Right lobe of liver (tissue), 6 donors: ENCODE measurements around the gene JUP. TPM values are rescaled to one million over a fixed set of nuclear protein-coding genes. Genes with fewer than 3 reads are reported as not detected.

ENCODE experiments used
- ATAC-seq, 4 donors: fragments of 200-7000 bp; cut with Tn5 transposase; one replicate each; pipeline ENCODE4 v1.9.1; 2020; ENCODE audit warnings: mild to moderate bottlenecking in 4 of 4, moderate library complexity in 4 of 4
- DNase-seq, 3 donors: peaks; one replicate each; pipeline ENCODE4 v3.0.0-alpha.2; 2020
- H3K27ac ChIP-seq, 3 donors: fragments of 200-600 bp; one replicate each; pipeline ENCODE4 v1.8.0; 2022
- H3K27me3 ChIP-seq, 2 donors: fragments of 200-600 bp; one replicate each; pipeline ENCODE4 v1.8.0; 2022
- H3K36me3 ChIP-seq, 4 donors: fragments of 200-600 bp; sonication (generic) in 1 of 4; one replicate each; pipeline versions ENCODE4 v1.5.1 to v1.8.0; 2017 to 2022; ENCODE audit warnings: control low read depth in 1 of 4
- H3K4me1 ChIP-seq, 4 donors: fragments of 200-600 bp; sonication (generic) in 1 of 4; one replicate each; pipeline versions ENCODE4 v1.5.1 to v1.8.0; 2017 to 2022; ENCODE audit warnings: control low read depth in 1 of 4
- H3K4me3 ChIP-seq, 3 donors: fragments of 200-600 bp; one replicate each; pipeline ENCODE4 v1.8.0; 2022
- H3K9me3 ChIP-seq, 4 donors: fragments of 200-600 bp; sonication (generic) in 1 of 4; one replicate each; pipeline versions ENCODE4 v1.5.1 to v1.8.0; 2017 to 2022; ENCODE audit warnings: control low read depth in 1 of 4
- POLR2A ChIP-seq: fragments of 450-650 bp; IDR thresholded peaks from one replicate; pipeline ENCODE4 v1.6.1; 2017; ENCODE audit warnings: antibody characterized with exemption, mild to moderate bottlenecking
- WGBS: methylation state at CpG from one replicate; pipeline ENCODE4 v1.1.6; 2018; ENCODE audit warnings: low coverage, low lambda C conversion rate; ENCODE audit not compliant: insufficient coverage; ENCODE audit errors: missing lambda C conversion rate; 5-methylcytosine and 5-hydroxymethylcytosine counted together
- intact Hi-C, 2 donors: fragments of 100-400 bp; cut with DNase I; formaldehyde crosslinking; loops; one replicate each; pipeline versions ENCODE4 v1.11.2 to v1.14.1; 2022
- small RNA-seq, 2 experiments: library from RNA; depleted of rRNA; stranded (forward); fragments of <200 nt; gene quantifications; one replicate each; pipeline ENCODE3, GENCODE V24; 2016
- total RNA-seq, 6 experiments: library from RNA; depleted of rRNA in 2 of 6; stranded (reverse); fragments of >200 nt in 2 of 6; fragmentation: NEBNext Ultra II Directional in 3 of 6; extraction: Animal tissue kit (Norgen Biotek cat#: 25700) in 3 of 6; gene quantifications; one replicate each; pipeline versions ENCODE4 v1.1.0 to v1.2.4, GENCODE V29; 2016 to 2023
- TF ChIP-seq, protein P1 (sequence below), 4 donors: fragments of 200-600 bp in 3 of 4; fragments of 450-650 bp in 1 of 4; IDR thresholded peaks; one replicate each; pipeline versions ENCODE4 v1.5.1 to v1.8.0; 2016 to 2022; ENCODE audit warnings: antibody characterized with exemption in 4 of 4, mild to moderate bottlenecking in 2 of 4
- donor health status: DM: no; HTN: yes; CAD: no.
- donor health status: DM: no; HTN: no; CAD: no.
- donor health status: DM: no; HTN: no; CAD: no.
- donor health status: DM: no; HTN: yes; CAD: no.
- donor health status: DM: no; HTN: yes; CAD: no.

Gene JUP
- total RNA-seq, 6 experiments from 2014 or later = 54.3 to 74.8 (median 65.7) TPM

DNA sequence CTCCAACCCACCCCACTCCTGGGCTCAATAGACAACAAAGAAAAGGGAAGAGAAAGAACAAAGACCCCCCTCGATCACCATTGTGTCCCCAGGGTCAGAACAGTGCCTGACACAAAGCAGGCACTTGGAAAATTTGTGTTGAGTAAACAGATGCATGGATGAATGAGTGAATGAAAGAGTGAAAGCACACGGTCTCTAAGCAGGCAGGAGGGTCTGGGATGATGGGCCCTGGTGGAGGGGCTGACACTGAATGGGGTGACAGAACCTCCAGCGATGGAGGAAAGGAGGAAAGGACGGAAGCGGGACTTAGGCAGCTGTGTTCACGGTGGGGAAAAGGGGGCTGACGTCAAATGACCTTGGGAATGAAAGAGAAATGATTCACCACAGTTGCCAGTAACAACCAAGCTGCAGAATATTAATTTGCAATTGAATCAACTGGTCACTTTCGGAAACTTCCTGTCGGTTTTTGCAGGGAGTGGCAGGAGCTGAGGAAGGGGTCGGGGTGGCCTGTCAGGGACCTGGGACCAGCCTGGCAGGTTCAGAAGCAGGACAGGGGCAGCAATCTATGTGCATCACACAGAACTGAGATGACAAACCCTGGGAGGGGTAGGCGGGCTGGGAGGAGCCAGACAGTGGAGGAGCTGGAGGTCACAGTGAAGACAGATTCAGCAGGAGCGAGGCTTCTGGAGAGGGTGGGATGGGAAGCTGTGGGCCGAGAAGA lies 81.1 kb downstream of the JUP start:
- Histone ChIP-seq H3K4me3 (no peak overlapping the region), H3K27me3 (no peaks in the 10 kb centered on the region), H3K27ac (no peak overlapping the region), H3K9me3 (no peaks in the 10 kb centered on the region), H3K4me1 (no peaks in the 10 kb centered on the region), H3K36me3 (no peaks in the 10 kb centered on the region)
- TF ChIP-seq, protein P1, sequence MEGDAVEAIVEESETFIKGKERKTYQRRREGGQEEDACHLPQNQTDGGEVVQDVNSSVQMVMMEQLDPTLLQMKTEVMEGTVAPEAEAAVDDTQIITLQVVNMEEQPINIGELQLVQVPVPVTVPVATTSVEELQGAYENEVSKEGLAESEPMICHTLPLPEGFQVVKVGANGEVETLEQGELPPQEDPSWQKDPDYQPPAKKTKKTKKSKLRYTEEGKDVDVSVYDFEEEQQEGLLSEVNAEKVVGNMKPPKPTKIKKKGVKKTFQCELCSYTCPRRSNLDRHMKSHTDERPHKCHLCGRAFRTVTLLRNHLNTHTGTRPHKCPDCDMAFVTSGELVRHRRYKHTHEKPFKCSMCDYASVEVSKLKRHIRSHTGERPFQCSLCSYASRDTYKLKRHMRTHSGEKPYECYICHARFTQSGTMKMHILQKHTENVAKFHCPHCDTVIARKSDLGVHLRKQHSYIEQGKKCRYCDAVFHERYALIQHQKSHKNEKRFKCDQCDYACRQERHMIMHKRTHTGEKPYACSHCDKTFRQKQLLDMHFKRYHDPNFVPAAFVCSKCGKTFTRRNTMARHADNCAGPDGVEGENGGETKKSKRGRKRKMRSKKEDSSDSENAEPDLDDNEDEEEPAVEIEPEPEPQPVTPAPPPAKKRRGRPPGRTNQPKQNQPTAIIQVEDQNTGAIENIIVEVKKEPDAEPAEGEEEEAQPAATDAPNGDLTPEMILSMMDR (IDR thresholded peaks at IDR 0.05) = no peak
- TF ChIP-seq POLR2A = no peak
- DNase-seq = no peak
- intact Hi-C loops = loop anchor here in 1 of 2 donors (5.0 kb wide), 1 partner anchor 247 kb away; no protein-coding TSS in a partner anchor
- 64% methylated on average over 9 of the region's 13 CpGs for WGBS
- peak in 2 of 4 donors; percentile 19 to 26 for ATAC-seq

Small RNAs within 50 kb of the gene (small RNA-seq; reads per million reads assigned to genes)
- gene RN7SL399P (0 reads per million in 2 experiments), gene RNA5SP442 (0.26 to 0.29 reads per million in 2 experiments)

Other genes with a start within 250 kb of the JUP start
- not detected for gene KRT9, start 214.7 kb downstream of the JUP start, total RNA-seq
- gene KRT14, start 199.8 kb downstream of the JUP start, total RNA-seq = under 1 TPM in 1 of 6 experiments, not detected in 5; 0.24 TPM
- gene KRT16, start 173.9 kb downstream of the JUP start, total RNA-seq = not detected
- gene KRT17, start 162.1 kb downstream of the JUP start, total RNA-seq = not detected
- gene EIF1, start 97.8 kb downstream of the JUP start, total RNA-seq = 100 to 1,000 TPM; 284 to 454 (median 404) TPM
- not detected for gene GAST, start 74.4 kb downstream of the JUP start, total RNA-seq
- gene HAP1, start 52.1 kb downstream of the JUP start, total RNA-seq = under 1 TPM in 3 of 6 experiments, not detected in 3; 0.07 to 0.10 (median 0.07) TPM
- 1 to 10 TPM; 1.8 to 3.8 (median 2.8) TPM for gene P3H4, start 25.2 kb upstream of the JUP start, total RNA-seq
- gene FKBP10, start 26.3 kb upstream of the JUP start, total RNA-seq = 1 to 10 TPM; 2.4 to 5.1 (median 4.0) TPM
- 10 to 100 TPM; 19.9 to 30.7 (median 23.1) TPM for gene NT5C3B, start 49.5 kb upstream of the JUP start, total RNA-seq
- gene KLHL10, start 51.1 kb upstream of the JUP start, total RNA-seq = not detected
- gene KLHL11, start 78.7 kb upstream of the JUP start, total RNA-seq = 1 to 10 TPM; 2.9 to 7.0 (median 5.7) TPM
- 10 to 100 TPM; 16.6 to 95.9 (median 33.6) TPM for gene ACLY, start 132.2 kb upstream of the JUP start, total RNA-seq
- gene ODAD4, start 143.9 kb upstream of the JUP start, total RNA-seq = under 1 TPM in 3 of 6 experiments, not detected in 3; 0.12 to 0.13 (median 0.12) TPM
- 10 to 100 TPM; 30.1 to 42.7 (median 33.0) TPM for gene CNP, start 180.1 kb upstream of the JUP start, total RNA-seq
- 10 to 100 TPM; 32.7 to 40.3 (median 35.2) TPM for gene DNAJC7, start 230.7 kb upstream of the JUP start, total RNA-seq
- gene NKIRAS2, start 233.4 kb upstream of the JUP start, total RNA-seq = 10 to 100 TPM; 11.1 to 27.0 (median 12.3) TPM